Nasal cavity respiratory epithelium epithelial cell of viscerocranial mucosa (primary cell): ENCODE results near the gene TTC32. TPM values are rescaled to one million over a fixed set of nuclear protein-coding genes. Genes with fewer than 3 reads are reported as not detected.

Source experiments
- total RNA-seq: library from RNA; depleted of rRNA; stranded (reverse); fragments of >200 nt; gene quantifications from 2 replicates; pipeline ENCODE4 v1.2.3, GENCODE V29; 2014

Gene TTC32
- total RNA-seq: 5.1 and 6.2 TPM in 2 replicates

DNA sequence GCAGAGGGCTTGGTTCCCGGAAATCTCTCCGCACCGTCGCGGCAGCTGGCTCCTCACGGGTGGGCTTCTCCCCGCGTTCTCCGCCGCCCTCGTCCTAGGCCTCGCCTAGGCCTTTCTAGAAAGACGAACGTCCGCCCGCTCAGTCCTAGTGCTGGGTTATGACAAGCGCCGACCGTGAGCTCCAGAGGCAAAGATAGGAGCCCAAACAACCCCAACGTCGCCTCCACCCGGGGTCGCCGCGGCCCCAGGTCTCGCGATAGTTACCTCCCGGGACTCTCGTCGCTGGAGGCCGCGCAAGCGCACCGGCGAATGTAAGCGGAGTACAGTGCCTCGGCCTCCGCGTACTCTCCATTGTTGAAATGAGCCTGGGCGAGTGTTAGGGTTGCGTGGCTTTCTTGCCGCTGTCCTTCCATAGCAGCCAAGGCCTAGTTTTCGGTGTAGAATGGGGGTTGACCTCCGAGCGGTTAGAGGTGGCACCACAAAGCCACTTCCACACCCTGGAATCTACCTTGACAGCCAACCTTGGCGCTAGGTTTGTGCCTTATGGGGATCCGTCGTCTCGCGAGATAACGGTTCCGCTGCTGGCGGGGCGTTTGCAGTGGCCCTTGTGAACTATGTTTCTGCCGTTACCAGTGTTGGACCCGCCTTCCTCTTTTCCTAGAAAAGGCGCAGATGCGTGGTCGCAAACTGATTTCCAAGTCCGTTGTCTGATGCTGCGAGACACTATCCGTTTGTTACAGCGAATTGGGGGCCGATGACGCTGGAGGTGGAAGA lies at the start of gene TTC32:
Gene TTC32 (minus strand): TSS at position 542 of the 774 bp plus-strand sequence. CDS start 129 bp downstream, at position 413.

Other genes with a start within 250 kb of the TTC32 start
- gene WDR35, start 88.1 kb upstream of the TTC32 start, total RNA-seq: 6.5 and 11.5 TPM in 2 replicates
- gene MATN3, start 110.7 kb upstream of the TTC32 start, total RNA-seq: 0.34 and 1.00 TPM in 2 replicates
- 84.6 and 85.4 TPM in 2 replicates for gene LAPTM4A, start 149.6 kb upstream of the TTC32 start, total RNA-seq